H9 (cell line): ENCODE results near the gene PTGER3. TPM values are rescaled to one million over a fixed set of nuclear protein-coding genes. Genes with fewer than 3 reads are reported as not detected.

Experiments used
- DNase-seq: peaks from one replicate; pipeline ENCODE4 v3.0.0-alpha.2; 2017
- H2AFZ ChIP-seq: one replicate; pipeline ENCODE4 v1.6.1; 2013; ENCODE audit warnings: mild to moderate bottlenecking, low read length, control low read depth, moderate library complexity
- H2AK5ac ChIP-seq: 2 replicates; pipeline ENCODE4 v1.6.1; 2013; ENCODE audit warnings: low read length, control low read depth, mixed read lengths; ENCODE audit not compliant: insufficient read length
- H2BK120ac ChIP-seq: one replicate; pipeline ENCODE4 v1.6.1; 2013; ENCODE audit warnings: low read depth, mild to moderate bottlenecking, low read length, control low read depth, inconsistent platforms; ENCODE audit not compliant: poor library complexity, severe bottlenecking
- H2BK12ac ChIP-seq: 2 replicates; pipeline ENCODE4 v1.6.1; 2013; ENCODE audit warnings: low read length, control low read depth, mixed read lengths, low read depth; ENCODE audit not compliant: insufficient read length
- H2BK15ac ChIP-seq: 2 replicates; pipeline ENCODE4 v1.6.1; 2013; ENCODE audit warnings: low read depth, low read length, control low read depth
- H2BK20ac ChIP-seq: one replicate; pipeline ENCODE4 v1.6.1; 2013; ENCODE audit warnings: low read depth, mild to moderate bottlenecking, low read length, control low read depth, inconsistent platforms; ENCODE audit not compliant: poor library complexity, severe bottlenecking
- H2BK5ac ChIP-seq: 2 replicates; pipeline ENCODE4 v1.6.1; 2013; ENCODE audit warnings: low read length, control low read depth, mixed read lengths; ENCODE audit not compliant: insufficient read length
- H3K14ac ChIP-seq: 2 replicates; pipeline ENCODE4 v1.6.1; 2013; ENCODE audit warnings: low read length, control low read depth; ENCODE audit not compliant: insufficient read depth
- H3K18ac ChIP-seq: 2 replicates; pipeline ENCODE4 v1.6.1; 2013; ENCODE audit warnings: low read depth, mild to moderate bottlenecking, mixed read lengths, low read length, control low read depth; ENCODE audit not compliant: insufficient read length
- H3K23ac ChIP-seq: 2 replicates; pipeline ENCODE4 v1.6.1; 2013; ENCODE audit warnings: low read length, control low read depth, mixed read lengths, low read depth; ENCODE audit not compliant: insufficient read length
- H3K23me2 ChIP-seq: 2 replicates; pipeline ENCODE4 v1.6.1; 2013; ENCODE audit warnings: low read depth, mild to moderate bottlenecking, mixed read lengths, low read length, control low read depth; ENCODE audit not compliant: insufficient read length, poor library complexity, severe bottlenecking
- H3K27ac ChIP-seq: 2 replicates; pipeline ENCODE4 v1.5.1; 2013; ENCODE audit warnings: low read length, control low read depth, mixed read lengths, low read depth; ENCODE audit not compliant: insufficient read length
- H3K27me3 ChIP-seq: 2 replicates; pipeline ENCODE4 v1.6.1; 2013; ENCODE audit warnings: low read length, control low read depth, inconsistent platforms; ENCODE audit not compliant: insufficient read depth
- H3K4ac ChIP-seq: 2 replicates; pipeline ENCODE4 v1.6.1; 2013; ENCODE audit warnings: low read depth, mild to moderate bottlenecking, control low read depth, inconsistent platforms, low read length, moderate library complexity
- H3K4me1 ChIP-seq: 2 replicates; pipeline ENCODE4 v1.6.1; 2013; ENCODE audit warnings: low read length, control low read depth, inconsistent platforms; ENCODE audit not compliant: insufficient read depth
- H3K4me2 ChIP-seq: 2 replicates; pipeline ENCODE4 v1.6.1; 2013; ENCODE audit warnings: low read length, control low read depth, mixed read lengths; ENCODE audit not compliant: insufficient read length, insufficient read depth
- H3K56ac ChIP-seq: 2 replicates; pipeline ENCODE4 v1.6.1; 2013; ENCODE audit warnings: low read depth, mild to moderate bottlenecking, mixed read lengths, low read length, control low read depth; ENCODE audit not compliant: insufficient read length
- H3K79me1 ChIP-seq: 2 replicates; pipeline ENCODE4 v1.6.1; 2013; ENCODE audit warnings: low read depth, mild to moderate bottlenecking, moderate library complexity, low read length, control low read depth, inconsistent platforms; ENCODE audit not compliant: insufficient read depth, poor library complexity, severe bottlenecking
- H3K79me2 ChIP-seq: 2 replicates; pipeline ENCODE4 v1.6.1; 2013; ENCODE audit warnings: low read length, control low read depth, inconsistent platforms; ENCODE audit not compliant: insufficient read depth
- H3K9ac ChIP-seq: 2 replicates; pipeline ENCODE4 v1.6.1; 2013; ENCODE audit warnings: low read length, control low read depth, mixed read lengths; ENCODE audit not compliant: insufficient read length; ENCODE audit errors: extremely low read depth
- H3K9me3 ChIP-seq: one replicate; pipeline ENCODE4 v1.6.1; 2013; ENCODE audit warnings: low read depth, low read length, inconsistent platforms; ENCODE audit not compliant: control insufficient read depth
- H3T11ph ChIP-seq: one replicate; pipeline ENCODE4 v1.6.1; 2013; ENCODE audit warnings: mild to moderate bottlenecking, low read length, control low read depth, inconsistent platforms
- H4K20me1 ChIP-seq: one replicate; pipeline ENCODE4 v1.6.1; 2013; ENCODE audit not compliant: control insufficient read depth, insufficient read length, insufficient read depth
- H4K5ac ChIP-seq: 2 replicates; pipeline ENCODE4 v1.6.1; 2013; ENCODE audit warnings: low read depth, mild to moderate bottlenecking, mixed read lengths, low read length, control low read depth; ENCODE audit not compliant: insufficient read length
- H4K8ac ChIP-seq: replicated peaks from 2 replicates; pipeline ENCODE4 v1.6.1; 2013; ENCODE audit warnings: low read length, control low read depth, mixed read lengths, low read depth; ENCODE audit not compliant: insufficient read length
- H4K91ac ChIP-seq: 2 replicates; pipeline ENCODE4 v1.6.1; 2013; ENCODE audit warnings: low read depth, mild to moderate bottlenecking, moderate library complexity, mixed read lengths, low read length, control low read depth; ENCODE audit not compliant: insufficient read length
- H3K27ac Mint-ChIP-seq, 3 experiments: 2 replicates in 2 of 3; 3 replicates in 1 of 3; pipeline ENCODE4 v1.8.0; 2020 to 2021; ENCODE audit warnings: mixed read lengths in 3 of 3, mild to moderate bottlenecking in 1 of 3, moderate library complexity in 1 of 3
- H3K27me3 Mint-ChIP-seq: 2 replicates; pipeline ENCODE4 v1.8.0; 2021; ENCODE audit warnings: low read depth, mild to moderate bottlenecking, moderate library complexity, mixed read lengths
- H3K36me3 Mint-ChIP-seq, 3 experiments: 2 replicates in 2 of 3; 3 replicates in 1 of 3; pipeline ENCODE4 v1.8.0; 2020 to 2021; ENCODE audit warnings: low read depth in 3 of 3, mixed read lengths in 3 of 3; ENCODE audit not compliant: insufficient read depth in 1 of 3
- H3K4me1 Mint-ChIP-seq, 2 experiments: 2 replicates each; pipeline ENCODE4 v1.8.0; 2020; ENCODE audit warnings: mixed read lengths in 2 of 2
- H3K4me3 Mint-ChIP-seq, 2 experiments: 2 replicates in 1 of 2; 3 replicates in 1 of 2; pipeline ENCODE4 v1.8.0; 2020 to 2021; ENCODE audit warnings: mild to moderate bottlenecking in 2 of 2, mixed read lengths in 2 of 2, moderate library complexity in 1 of 2
- H3K9me3 Mint-ChIP-seq, 2 experiments: 2 replicates in 1 of 2; 3 replicates in 1 of 2; pipeline ENCODE4 v1.8.0; 2020; ENCODE audit warnings: mild to moderate bottlenecking in 2 of 2, mixed read lengths in 2 of 2, moderate library complexity in 1 of 2
- WGBS: extraction: QIAGEN DNeasy Blood & Tissue Kit; methylation state at CpG from one replicate; pipeline ENCODE4 v1.1.7; 2013; ENCODE audit warnings: missing lambda C conversion rate, low lambda C conversion rate, mixed read lengths; ENCODE audit not compliant: insufficient read length; ENCODE audit errors: extremely low coverage; 5-methylcytosine and 5-hydroxymethylcytosine counted together
- total RNA-seq: library from RNA; stranded (reverse); gene quantifications from 2 replicates; pipeline ENCODE4 v1.2.1, GENCODE V29; 2021
- TF ChIP-seq, protein P1 (sequence below): fragments of 200-600 bp; sonication (generic); conservative IDR thresholded peaks from 3 replicates; pipeline ENCODE4 v1.8.0; 2021; ENCODE audit warnings: antibody characterized with exemption, mild to moderate bottlenecking

PTGER3 gene
- total RNA-seq, 1 experiment from 2014 or later: 0.26 TPM

DNA sequence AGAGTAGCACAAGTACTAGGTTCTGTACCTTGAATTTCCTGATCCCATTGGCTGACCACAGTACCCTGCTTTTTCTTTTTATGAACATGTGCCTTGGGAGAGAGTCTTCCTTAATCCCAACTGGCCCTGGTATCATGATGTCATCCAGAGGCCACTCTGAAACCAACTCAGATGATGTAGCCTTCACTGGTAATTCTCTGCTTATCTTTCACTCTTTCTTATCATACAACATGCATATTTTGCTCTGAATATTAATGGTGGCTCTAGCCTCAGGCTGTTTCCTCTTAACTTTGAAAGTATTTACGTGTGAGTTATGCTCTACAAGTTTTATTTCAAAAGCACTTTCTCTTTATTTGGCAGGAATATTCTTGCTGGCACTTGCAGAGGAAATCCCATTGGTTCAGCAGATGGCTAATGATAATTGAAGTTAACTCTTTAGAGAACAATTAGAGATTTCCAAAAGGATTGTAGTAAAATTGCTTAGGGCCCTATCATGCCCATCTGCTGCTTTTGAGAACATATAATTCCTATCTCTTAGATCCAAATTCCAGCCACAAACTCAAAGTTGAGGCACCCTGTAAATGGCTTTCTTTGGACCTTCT is 86.1 kb downstream of the PTGER3 start:
- no CpG with 5 or more reads among the region's 1 CpG for WGBS
- no peak overlapping the region for H3K4me2 ChIP-seq
- Mint-ChIP-seq H3K27me3 (no peaks in the 10 kb centered on the region), H3K4me1 (no peaks in the 10 kb centered on the region), H3K4me3 (no peak overlapping the region), H3K27ac (no peak overlapping the region), H3K9me3 (no peaks in the 10 kb centered on the region), H3K36me3 (no peaks in the 10 kb centered on the region; a peak in 1 of 7 replicates)
- H3K9ac ChIP-seq: no peak overlapping the region
- H3K23me2 ChIP-seq: no peaks in the 10 kb centered on the region
- no peak overlapping the region for H3K27ac ChIP-seq
- no peak overlapping the region for H2BK20ac ChIP-seq
- no peak overlapping the region for H3K4ac ChIP-seq
- H3K56ac ChIP-seq: no peak overlapping the region
- H3K27me3 ChIP-seq: no peaks in the 10 kb centered on the region
- H3K18ac ChIP-seq: no peak overlapping the region
- no peaks in the 10 kb centered on the region for H3K4me1 ChIP-seq
- H3K79me1 ChIP-seq: no peaks in the 10 kb centered on the region
- H2BK120ac ChIP-seq: no peak overlapping the region
- H3T11ph ChIP-seq: no peak overlapping the region
- no peak overlapping the region for H2BK15ac ChIP-seq
- TF ChIP-seq, protein P1, sequence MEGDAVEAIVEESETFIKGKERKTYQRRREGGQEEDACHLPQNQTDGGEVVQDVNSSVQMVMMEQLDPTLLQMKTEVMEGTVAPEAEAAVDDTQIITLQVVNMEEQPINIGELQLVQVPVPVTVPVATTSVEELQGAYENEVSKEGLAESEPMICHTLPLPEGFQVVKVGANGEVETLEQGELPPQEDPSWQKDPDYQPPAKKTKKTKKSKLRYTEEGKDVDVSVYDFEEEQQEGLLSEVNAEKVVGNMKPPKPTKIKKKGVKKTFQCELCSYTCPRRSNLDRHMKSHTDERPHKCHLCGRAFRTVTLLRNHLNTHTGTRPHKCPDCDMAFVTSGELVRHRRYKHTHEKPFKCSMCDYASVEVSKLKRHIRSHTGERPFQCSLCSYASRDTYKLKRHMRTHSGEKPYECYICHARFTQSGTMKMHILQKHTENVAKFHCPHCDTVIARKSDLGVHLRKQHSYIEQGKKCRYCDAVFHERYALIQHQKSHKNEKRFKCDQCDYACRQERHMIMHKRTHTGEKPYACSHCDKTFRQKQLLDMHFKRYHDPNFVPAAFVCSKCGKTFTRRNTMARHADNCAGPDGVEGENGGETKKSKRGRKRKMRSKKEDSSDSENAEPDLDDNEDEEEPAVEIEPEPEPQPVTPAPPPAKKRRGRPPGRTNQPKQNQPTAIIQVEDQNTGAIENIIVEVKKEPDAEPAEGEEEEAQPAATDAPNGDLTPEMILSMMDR: no peak
- H3K23ac ChIP-seq: no peak overlapping the region
- H2AFZ ChIP-seq: no peak overlapping the region
- H2AK5ac ChIP-seq: no peak overlapping the region
- no peak overlapping the region for H4K5ac ChIP-seq
- no peak overlapping the region for H2BK5ac ChIP-seq
- no peak for DNase-seq
- no peak overlapping the region for H4K91ac ChIP-seq
- H3K9me3 ChIP-seq: no peaks in the 10 kb centered on the region
- no peak overlapping the region for H3K14ac ChIP-seq
- H3K79me2 ChIP-seq: no peaks in the 10 kb centered on the region
- H4K20me1 ChIP-seq: no peaks in the 10 kb centered on the region
- H4K8ac ChIP-seq: no peak overlapping the region
- H2BK12ac ChIP-seq: no peak overlapping the region
